MM.1S (cell line): Measurements from ENCODE around the gene CSF3.

Source experiments
- DNase-seq: peaks from one replicate; pipeline ENCODE4 v3.0.0-alpha.2; 2015
- H2AFZ ChIP-seq: fragments of 300-600 bp; sonication (generic); 2 replicates; pipeline ENCODE4 v1.6.0; 2016; ENCODE audit warnings: antibody characterized with exemption, low read length
- H3F3A ChIP-seq: fragments of 300-600 bp; sonication (generic); 2 replicates; pipeline ENCODE4 v1.6.1; 2016; ENCODE audit warnings: mild to moderate bottlenecking, antibody characterized with exemption, low read length, moderate library complexity, mixed read lengths; ENCODE audit not compliant: insufficient read depth
- H3K27ac ChIP-seq: fragments of 300-600 bp; sonication (generic); 2 replicates; pipeline ENCODE4 v1.5.1; 2016; ENCODE audit warnings: mild to moderate bottlenecking, low read length
- H3K27me3 ChIP-seq: fragments of 300-600 bp; sonication (generic); replicated peaks from 2 replicates; pipeline ENCODE4 v1.6.0; 2016; ENCODE audit warnings: low read length; ENCODE audit not compliant: insufficient read depth
- H3K36me3 ChIP-seq: fragments of 300-600 bp; sonication (generic); replicated peaks from 2 replicates; pipeline ENCODE4 v1.6.1; 2016; ENCODE audit warnings: mild to moderate bottlenecking, low read length, mixed read lengths; ENCODE audit not compliant: insufficient read depth
- H3K4me1 ChIP-seq: fragments of 300-600 bp; sonication (generic); 2 replicates; pipeline ENCODE4 v1.6.1; 2016; ENCODE audit warnings: low read length, mixed read lengths
- H3K4me2 ChIP-seq: fragments of 300-600 bp; sonication (generic); 2 replicates; pipeline ENCODE4 v1.6.0; 2016; ENCODE audit warnings: low read depth, low read length
- H3K4me3 ChIP-seq: fragments of 300-600 bp; sonication (generic); 2 replicates; pipeline ENCODE4 v1.5.1; 2016; ENCODE audit warnings: low read length, mixed read lengths
- H3K79me2 ChIP-seq: fragments of 300-600 bp; sonication (generic); 2 replicates; pipeline ENCODE4 v1.6.1; 2016; ENCODE audit warnings: mixed run types, low read length, mixed read lengths
- H3K9ac ChIP-seq: fragments of 300-600 bp; sonication (generic); 2 replicates; pipeline ENCODE4 v1.6.1; 2016; ENCODE audit warnings: low read length, mixed read lengths
- H3K9me2 ChIP-seq: fragments of 300-600 bp; sonication (generic); replicated peaks from 2 replicates; pipeline ENCODE4 v1.6.1; 2016; ENCODE audit warnings: mild to moderate bottlenecking, low read length, mixed read lengths; ENCODE audit not compliant: insufficient read depth
- H3K9me3 ChIP-seq: fragments of 300-600 bp; sonication (generic); replicated peaks from 2 replicates; pipeline ENCODE4 v1.6.1; 2016; ENCODE audit warnings: mild to moderate bottlenecking, low read length, mixed read lengths; ENCODE audit not compliant: insufficient read depth
- H4K20me1 ChIP-seq: fragments of 300-600 bp; sonication (generic); 2 replicates; pipeline ENCODE4 v1.6.1; 2016; ENCODE audit warnings: mild to moderate bottlenecking, low read length, moderate library complexity, mixed read lengths; ENCODE audit not compliant: insufficient read depth
- CTCF ChIP-seq: fragments of 300-600 bp; sonication (generic); IDR thresholded peaks from 2 replicates; pipeline ENCODE4 v1.5.1; 2016; ENCODE audit warnings: antibody characterized with exemption, low read length, mixed read lengths
- EZH2 ChIP-seq: fragments of 300-600 bp; sonication (generic); optimal IDR thresholded peaks from 2 replicates; pipeline ENCODE3; 2017; ENCODE audit warnings: low read depth, mild to moderate bottlenecking, antibody characterized with exemption, low read length, mixed read lengths
- EZH2phosphoT487 ChIP-seq: fragments of 300-600 bp; sonication (generic); IDR thresholded peaks from 2 replicates; pipeline ENCODE4 v1.6.1; 2018; ENCODE audit warnings: antibody characterized with exemption, low read length

The CSF3 gene

GRCh38 chr17:39972271-39972670, 43.0 kb upstream of the CSF3 start:
- H3K36me3 ChIP-seq, result no peaks in the 10 kb centered on the region
- no peaks in the 10 kb centered on the region for H4K20me1 ChIP-seq
- H3F3A ChIP-seq, result no peaks in the 10 kb centered on the region
- peaks cover 28% of the 10 kb centered on the region for H3K27me3 ChIP-seq
- H3K4me3 ChIP-seq, result no peak overlapping the region
- no peak overlapping the region for H2AFZ ChIP-seq
- DNase-seq, result no peak
- no peak overlapping the region for H3K9ac ChIP-seq
- no peak for TF ChIP-seq CTCF
- TF ChIP-seq EZH2, result no peak
- TF ChIP-seq EZH2phosphoT487, result no peak
- H3K4me2 ChIP-seq, result no peak overlapping the region
- no peaks in the 10 kb centered on the region for H3K9me2 ChIP-seq
- H3K27ac ChIP-seq, result no peak overlapping the region
- no peaks in the 10 kb centered on the region for H3K9me3 ChIP-seq
- H3K4me1 ChIP-seq, result no peaks in the 10 kb centered on the region
- H3K79me2 ChIP-seq, result no peaks in the 10 kb centered on the region

GRCh38 chr17:39973496-39973895, 41.7 kb upstream of the CSF3 start:
- no peak for TF ChIP-seq CTCF
- TF ChIP-seq EZH2phosphoT487, result no peak
- TF ChIP-seq EZH2, result no peak
- Histone ChIP-seq H3K4me1 (no peaks in the 10 kb centered on the region), H4K20me1 (no peaks in the 10 kb centered on the region), H3K9me2 (no peaks in the 10 kb centered on the region), H3K4me3 (no peak overlapping the region), H3K4me2 (no peak overlapping the region), H3K79me2 (no peaks in the 10 kb centered on the region), H3F3A (no peaks in the 10 kb centered on the region), H3K9me3 (no peaks in the 10 kb centered on the region), H3K9ac (no peak overlapping the region), H2AFZ (no peak overlapping the region), H3K27me3 (peaks cover 27% of the 10 kb centered on the region), H3K27ac (no peak overlapping the region), H3K36me3 (no peaks in the 10 kb centered on the region)
- DNase-seq, result no peak

GRCh38 chr17:39974433-39974832, 40.8 kb upstream of the CSF3 start:
- no peak for TF ChIP-seq CTCF
- no peak overlapping the region for H2AFZ ChIP-seq

More at GRCh38 chr17:39974433-39974832, 40.8 kb upstream of the CSF3 start:
- peaks cover 24% of the 10 kb centered on the region for H3K27me3 ChIP-seq
- peaks cover 3% of the 10 kb centered on the region; the same call in 1 of the 2 replicates for H3K4me1 ChIP-seq
- H4K20me1 ChIP-seq, result no peaks in the 10 kb centered on the region
- H3K27ac ChIP-seq, result no peak overlapping the region
- no peaks in the 10 kb centered on the region for H3K9me3 ChIP-seq
- H3K79me2 ChIP-seq, result no peaks in the 10 kb centered on the region
- no peak overlapping the region for H3K4me2 ChIP-seq
- no peaks in the 10 kb centered on the region for H3K36me3 ChIP-seq
- H3K9me2 ChIP-seq, result no peaks in the 10 kb centered on the region
- H3K9ac ChIP-seq, result no peak overlapping the region
- H3F3A ChIP-seq, result no peaks in the 10 kb centered on the region
- no peak for DNase-seq
- no peak overlapping the region for H3K4me3 ChIP-seq
